GM12892 (cell line): ENCODE measurements around the gene SLC37A1.

Source experiments
- POLR2A ChIP-seq: IDR thresholded peaks from 2 replicates; pipeline ENCODE4 v1.6.1; 2011; ENCODE audit warnings: low read depth, low read length, control low read depth
- TAF1 ChIP-seq: IDR thresholded peaks from 2 replicates; pipeline ENCODE4 v1.6.1; 2011; ENCODE audit warnings: low read depth, mild to moderate bottlenecking, control low read depth, low read length, borderline replicate concordance

DNA sequence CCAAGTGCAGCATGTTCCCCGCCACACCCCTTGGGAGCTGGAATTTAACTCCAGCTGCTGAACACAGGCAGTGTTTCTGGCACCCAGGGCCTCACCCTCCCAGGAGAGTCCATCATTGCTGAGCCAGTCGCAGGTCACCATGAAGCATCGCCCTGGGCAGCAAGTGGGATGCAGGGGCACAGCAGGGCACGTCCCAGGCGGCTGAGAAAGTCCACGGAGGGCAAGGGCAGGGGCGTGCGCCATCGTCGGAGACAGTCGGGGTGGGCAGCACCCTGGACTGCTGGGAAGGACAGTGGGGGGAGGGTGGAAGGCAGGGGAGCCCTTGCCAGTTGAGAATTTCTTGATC lies 70.6 kb downstream of the SLC37A1 start:
- TF ChIP-seq TAF1 (no peak), POLR2A (no peak)
